HG03469 (cell line): Measurements from ENCODE around the gene LRRIQ4.

Experiments
- ATAC-seq: cut with Tn5 transposase; IDR thresholded peaks from one replicate; pipeline ENCODE4 v1.9.1; 2021; ENCODE audit warnings: mild to moderate bottlenecking, moderate library complexity, moderate number of reproducible peaks; ENCODE audit not compliant: unreplicated experiment

Gene LRRIQ4

DNA sequence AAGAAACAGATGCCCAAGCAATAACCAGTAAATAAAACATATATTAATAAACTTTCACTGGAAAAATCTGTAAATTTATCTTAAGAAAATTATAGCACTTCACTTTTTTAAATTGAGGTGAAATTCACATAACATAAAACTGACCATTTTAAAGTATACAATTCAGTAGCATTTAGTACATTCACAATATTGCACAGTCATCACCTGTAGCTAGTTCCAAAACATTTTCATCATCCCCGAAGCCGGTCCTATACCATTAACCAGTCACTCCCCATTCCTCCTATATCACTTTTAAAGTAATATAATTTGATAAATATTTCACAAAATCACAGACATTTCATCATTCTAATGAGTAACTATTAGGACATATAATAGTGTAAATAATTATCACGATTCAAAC is 8.0 kb upstream of the LRRIQ4 start:
- no peak for ATAC-seq

DNA sequence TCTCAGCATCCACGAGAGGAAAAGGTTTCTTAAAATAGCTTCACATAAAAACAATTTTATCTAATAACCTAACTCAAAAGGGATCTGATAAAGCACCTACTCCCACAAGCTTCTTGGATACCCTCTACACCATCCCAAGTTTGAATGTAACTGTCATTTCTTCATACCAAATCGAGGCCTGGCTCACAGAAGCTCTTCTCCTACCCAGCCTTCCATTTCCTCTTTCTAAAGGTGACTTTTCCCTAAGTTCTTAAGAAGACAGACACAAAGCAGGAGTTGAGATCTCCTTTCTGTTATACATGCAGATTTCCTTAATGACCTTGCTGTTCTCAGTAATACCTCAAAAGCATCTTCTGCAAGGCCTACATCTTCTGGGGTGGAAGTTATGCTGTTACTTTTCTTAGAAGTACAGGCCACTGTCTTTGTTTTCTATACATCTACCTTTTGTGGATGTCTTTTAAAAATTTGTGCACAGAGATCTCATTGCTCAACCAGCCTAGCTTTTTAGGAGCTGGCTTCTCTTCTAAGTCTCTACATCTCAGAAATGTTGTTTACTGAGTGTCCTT is 3.4 kb upstream of the LRRIQ4 start:
- ATAC-seq: no peak

DNA sequence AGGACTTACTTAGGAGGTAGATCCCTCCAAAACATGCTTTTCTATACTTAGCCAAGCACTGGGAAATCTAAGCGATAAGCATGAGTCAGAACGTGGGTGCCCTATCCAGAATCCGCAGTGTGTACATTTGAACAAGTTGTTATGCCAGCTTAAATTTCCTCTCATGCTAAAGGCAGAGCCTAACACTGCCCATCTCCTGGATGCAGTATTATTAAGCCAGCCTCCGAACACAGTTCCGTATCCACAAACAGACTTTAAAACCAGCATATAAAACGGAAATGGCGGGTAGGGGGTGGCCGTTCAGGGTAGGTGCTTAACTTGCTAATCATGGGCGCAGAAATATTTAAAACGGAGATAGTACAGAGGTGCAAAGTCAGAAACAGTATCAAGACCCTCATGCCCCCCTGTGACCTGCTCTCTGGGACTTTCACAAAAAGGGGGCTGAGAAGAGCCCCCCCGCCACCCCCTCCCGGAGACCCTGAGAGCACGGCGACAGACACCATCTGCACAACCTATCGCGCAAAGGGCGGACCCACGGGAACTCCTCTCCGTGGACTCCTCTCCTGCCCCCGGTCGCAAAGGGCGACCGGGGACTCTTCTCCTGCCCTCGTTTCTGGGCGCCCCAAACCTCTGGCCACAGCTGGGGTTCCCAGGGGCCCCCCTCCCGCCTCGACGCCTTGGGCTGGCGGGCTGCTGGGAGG is 889 bp upstream of the LRRIQ4 start:
- ATAC-seq: no peak

DNA sequence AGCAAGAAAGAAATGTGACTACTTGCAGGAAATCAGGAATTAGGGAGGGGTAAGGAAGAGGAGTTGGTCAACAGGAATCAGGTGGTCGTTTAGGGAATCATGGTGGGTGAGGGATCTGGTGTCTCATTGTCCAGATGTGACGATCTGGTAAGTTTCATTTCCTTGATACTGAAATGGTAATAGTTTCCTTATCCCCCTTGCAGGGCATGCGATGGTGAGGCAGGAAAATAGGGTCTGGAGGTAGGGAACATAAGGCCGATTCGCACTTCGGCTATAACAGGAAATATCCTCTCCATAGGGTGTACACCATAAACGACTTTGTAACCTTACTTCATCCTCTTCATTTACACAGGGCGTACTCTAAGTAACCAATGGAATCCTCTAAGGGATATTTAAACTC is 608 bp downstream of the LRRIQ4 start:
- ATAC-seq: no peak

DNA sequence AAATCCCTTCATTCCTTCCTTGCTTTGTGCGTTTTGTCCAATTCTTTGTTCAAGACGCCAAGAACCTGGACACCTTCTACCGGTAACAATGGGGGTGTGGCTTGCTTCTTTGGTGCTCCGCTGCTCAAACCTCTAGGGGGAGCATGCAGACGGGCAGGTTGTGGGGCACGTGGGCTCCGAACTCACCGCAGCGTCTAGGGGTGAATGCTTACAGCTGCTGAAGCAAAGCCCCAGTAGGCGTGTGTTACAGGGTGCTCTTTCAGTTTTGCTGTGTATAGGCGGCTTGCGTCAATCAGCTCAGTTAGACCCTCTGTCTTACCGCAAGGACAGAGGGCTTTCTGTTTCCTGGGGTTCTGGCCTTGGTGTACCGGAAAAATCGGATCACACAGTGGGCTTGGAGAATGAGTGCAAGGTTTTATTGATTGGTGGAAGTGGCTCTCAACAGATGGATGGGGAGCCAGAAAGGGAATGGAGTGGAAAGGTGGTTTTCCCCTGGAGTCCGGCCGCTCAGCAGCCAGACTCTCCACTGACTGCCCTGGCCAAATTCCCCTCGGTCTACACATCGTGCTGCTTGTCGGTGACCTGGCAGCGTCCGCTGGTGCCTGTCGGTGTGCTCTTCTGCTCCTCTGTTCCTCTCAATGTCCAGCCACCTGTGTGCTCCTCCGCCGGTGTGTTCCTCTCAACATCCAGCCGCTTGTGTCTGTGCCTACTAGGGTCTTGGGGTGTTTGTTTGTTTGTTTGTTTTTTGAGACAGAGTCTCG is 1.3 kb downstream of the LRRIQ4 start:
- peak; percentile 94 for ATAC-seq

DNA sequence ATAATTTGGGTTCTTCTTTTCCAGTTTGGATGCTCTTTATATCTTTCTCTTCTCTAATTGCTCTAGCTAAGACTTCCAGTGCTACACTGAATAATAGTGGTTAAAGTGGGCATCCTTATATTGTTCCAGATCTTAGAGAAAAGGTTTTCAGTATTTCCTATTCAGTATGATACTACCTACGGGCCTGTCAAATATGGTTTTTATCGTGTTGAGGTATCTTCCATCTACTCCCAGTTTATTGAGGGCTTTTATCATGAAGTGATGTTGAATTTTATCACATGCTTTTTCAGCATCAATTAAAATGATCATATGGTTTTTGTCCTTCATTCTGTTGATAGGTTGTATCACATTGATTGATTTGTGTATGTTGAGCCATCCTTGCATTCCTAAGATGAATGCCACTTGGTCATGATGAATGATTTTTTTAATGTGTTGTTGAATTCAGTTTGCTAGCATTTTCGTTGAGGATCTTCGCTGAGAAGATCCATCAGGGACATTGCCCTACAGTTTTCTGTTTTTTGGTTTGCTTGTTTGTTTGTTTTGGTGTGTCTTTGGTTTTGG is 3.0 kb downstream of the LRRIQ4 start:
- ATAC-seq: no peak

DNA sequence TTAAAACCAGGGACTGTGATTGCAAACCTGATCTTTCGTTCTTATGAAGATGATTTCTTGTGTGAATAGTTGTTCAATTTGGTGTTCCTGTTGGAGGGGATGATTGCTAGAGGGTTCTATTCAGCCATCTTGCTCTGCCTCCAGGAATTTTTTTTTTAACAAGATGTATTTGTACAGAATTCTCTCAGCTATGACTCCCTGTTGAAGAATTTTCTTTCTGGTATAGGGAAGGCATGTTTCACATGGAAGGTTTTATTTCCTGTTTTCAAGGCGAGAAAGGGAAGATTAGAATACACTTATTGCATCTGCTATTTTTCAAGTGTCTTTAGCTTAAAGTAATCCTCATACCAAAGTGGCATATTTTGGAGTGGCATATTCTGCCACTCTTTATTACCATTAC is 5.6 kb downstream of the LRRIQ4 start:
- no peak for ATAC-seq

DNA sequence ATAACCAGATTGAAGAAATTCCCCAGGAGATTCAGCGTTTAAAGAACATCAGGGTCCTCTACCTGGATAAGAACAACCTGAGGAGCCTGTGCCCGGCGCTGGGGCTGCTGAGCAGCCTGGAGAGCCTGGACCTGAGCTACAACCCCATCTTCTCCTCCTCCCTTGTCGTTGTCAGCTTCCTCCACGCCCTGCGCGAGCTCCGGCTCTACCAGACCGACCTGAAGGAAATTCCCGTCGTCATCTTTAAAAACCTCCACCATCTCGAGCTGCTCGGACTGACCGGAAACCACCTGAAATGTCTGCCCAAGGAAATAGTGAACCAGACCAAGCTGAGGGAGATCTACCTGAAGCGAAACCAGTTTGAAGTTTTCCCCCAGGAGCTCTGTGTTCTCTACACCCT is 9.4 kb downstream of the LRRIQ4 start:
- no peak for ATAC-seq

DNA sequence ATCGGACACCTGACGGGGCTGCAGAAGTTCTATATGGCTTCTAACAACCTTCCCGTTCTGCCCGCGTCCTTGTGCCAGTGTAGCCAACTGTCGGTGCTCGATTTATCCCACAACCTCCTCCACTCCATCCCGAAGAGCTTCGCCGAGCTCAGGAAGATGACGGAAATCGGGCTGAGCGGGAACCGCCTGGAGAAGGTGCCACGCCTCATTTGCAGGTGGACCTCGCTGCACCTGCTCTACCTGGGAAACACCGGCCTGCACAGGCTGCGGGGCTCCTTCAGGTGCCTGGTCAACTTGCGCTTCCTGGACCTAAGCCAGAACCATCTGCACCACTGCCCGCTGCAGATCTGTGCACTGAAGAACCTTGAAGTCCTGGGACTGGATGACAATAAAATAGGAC is 9.9 kb downstream of the LRRIQ4 start:
- ATAC-seq: no peak

DNA sequence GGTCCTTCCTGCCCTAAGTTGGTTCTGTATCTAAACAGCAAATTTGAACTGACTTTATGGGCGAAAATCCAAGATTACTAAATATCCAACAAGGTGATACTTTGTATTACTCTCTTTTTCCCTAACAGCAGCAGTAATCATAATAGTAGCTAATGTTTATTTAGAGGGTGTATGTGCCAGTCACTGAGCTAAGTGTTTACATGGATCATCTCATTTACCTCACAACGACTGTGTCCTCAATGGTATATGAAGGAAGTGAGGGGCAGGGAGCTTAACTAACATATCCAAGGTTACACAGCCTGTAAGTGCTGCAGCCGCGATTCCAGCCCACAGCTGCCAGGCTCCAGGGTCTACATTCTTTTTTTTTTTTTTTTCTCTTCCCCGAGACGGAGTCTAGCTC is 10.3 kb downstream of the LRRIQ4 start:
- no peak for ATAC-seq

DNA sequence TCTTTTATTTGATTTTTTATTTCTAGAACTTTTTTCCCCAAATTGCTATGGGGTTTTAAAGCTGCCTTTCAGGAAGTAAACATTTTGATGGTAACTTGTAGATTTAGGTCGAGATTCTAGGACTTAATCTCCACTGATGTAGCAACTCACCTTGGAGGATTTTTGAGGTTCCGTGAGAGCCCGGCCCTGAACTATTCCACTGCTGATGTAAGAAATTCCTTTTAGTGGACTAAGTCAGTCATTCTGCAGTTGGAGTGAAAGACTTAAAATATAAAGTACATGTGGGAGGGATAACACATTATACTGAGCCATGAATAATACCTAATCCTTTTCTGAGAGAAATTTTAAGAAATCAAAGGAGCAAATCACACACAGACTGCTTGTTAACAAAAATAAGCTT is 12.6 kb downstream of the LRRIQ4 start:
- no peak for ATAC-seq

DNA sequence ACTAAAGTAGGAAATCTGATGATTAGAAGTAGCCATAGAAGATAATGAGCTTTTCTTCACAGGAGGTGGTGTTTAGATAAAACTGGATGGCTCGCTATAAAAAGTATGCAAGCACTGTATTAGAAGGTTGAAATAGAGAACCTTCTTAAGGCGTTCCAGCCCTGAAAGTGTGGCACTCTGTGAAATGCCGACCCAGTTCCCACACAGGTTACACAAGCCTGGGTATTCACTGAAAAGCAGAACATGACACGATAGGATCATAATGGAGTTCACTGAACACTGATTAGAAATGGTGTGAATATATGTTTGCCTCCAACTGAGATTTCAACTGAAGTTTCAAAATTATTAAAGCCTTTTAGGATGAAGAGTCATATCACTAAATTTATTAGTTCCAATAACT is 15.0 kb downstream of the LRRIQ4 start:
- ATAC-seq: no peak

DNA sequence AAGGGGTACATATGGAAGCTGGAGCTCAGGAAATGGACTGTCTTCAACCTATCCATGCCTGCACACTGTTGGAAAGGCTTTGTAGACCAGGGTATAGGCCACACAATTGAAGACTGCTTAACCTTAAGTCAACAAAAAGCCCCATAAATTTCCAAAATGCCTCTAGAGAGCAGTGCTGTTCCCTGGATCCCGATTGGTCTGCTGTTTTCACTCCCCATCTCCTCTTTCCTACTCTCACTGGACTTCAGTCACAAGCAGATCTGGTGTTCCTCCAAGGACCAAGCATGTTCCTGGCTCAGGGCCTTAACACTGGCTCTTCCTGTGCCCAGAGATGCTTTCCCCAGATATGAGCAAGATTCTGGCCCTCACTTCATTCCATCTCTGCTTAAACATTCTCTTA is 22.9 kb downstream of the LRRIQ4 start:
- no peak for ATAC-seq

DNA sequence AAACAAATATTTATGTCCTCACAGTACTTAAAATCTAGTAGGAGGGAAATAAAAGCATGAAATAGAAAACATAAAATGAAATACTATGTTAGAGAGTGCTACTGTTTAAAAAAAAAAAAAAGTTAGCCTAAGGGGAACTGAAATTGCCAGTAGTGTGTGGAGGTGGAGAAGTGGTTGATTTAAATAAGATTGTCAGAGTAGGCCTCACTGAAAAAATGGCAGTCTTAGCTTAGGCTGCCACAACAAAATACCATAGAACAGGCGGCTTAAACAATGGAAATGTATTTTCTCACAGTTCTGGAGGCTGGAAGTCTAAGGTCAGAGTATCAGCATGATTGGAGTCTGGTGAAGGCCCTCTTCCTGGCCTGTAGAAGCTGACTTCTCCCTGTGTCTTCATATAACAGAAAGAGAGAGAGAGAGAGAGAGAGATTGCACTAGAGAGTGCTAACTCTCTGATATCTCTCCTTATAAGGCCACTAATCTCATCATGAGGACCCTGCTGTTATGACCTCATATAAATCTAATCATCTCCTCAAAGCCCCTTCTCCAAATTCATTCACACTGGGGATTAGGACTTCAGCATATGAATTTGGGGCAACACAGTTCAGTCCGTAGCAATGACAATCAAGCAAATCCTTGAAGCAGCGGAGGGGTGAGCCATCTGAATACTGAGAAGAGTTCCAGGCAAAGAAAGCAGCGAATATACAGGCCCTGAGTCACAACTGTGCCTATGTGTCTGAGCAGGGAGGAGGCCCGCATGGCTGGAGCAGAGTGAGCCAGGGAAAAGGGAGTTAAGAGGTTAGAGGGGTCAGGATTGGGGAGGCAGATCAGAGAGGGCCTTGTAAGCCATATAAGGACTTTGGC is 23.6 kb downstream of the LRRIQ4 start:
- peak; percentile 71 for ATAC-seq

DNA sequence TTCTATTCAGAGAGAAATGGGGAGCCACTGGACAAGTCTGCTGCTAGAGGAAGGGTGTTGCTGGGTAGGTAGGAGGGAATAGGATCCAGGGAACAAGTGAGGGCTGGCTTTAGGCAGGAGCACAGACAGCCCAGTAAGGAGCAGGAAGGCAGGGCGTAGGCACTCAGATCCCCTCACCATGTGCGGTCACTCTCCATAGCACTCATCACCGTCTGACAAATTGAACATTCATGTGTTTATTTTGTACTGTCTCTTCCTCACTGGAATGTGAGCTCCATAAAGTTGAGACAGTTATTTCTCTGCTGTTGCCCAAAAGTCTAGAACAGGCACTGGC is 24.2 kb downstream of the LRRIQ4 start:
- ATAC-seq: no peak

DNA sequence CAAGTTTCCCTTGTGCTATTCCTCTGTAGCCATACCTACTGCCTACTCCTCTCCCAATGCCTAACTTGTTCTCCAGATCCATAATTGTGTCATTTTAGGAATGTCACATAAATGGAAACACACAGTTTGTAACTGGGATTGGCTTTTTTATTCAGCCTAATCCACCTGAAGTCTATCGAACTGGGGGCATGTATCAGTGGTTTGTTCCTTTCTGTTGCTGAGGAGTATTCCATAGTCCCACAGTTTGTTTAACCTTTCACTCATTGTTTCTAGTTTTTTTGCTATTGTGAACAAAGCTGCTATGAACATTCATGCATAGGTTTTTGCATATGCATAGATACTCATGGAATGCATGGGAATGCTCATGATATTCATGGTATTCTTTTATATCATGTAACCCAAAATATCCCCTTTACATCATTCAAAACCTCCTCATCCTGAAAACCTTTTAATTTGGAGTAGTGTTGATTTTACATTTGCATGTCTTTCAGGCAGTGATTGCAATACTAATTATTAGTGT is 25.9 kb downstream of the LRRIQ4 start:
- no peak for ATAC-seq

DNA sequence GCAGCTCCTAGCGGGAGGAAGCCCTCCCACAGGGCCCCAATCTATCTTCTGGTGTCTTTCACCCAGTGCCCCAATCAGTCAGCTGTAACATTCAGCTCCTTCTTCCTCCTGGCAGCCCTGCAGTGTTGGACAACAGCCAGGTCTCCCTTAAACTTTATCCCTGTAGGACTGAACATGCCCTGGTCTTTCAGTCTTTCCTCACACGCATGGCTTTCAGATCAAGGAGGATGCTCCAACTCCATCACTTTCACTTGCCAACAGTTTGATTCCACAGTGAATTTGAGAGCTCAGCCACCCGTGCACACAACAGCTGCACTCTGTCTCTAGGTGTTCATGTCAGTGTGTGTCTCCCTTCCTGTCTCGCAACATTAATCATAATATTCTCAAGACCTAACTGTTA is 28.5 kb downstream of the LRRIQ4 start:
- ATAC-seq: peak; percentile 74

DNA sequence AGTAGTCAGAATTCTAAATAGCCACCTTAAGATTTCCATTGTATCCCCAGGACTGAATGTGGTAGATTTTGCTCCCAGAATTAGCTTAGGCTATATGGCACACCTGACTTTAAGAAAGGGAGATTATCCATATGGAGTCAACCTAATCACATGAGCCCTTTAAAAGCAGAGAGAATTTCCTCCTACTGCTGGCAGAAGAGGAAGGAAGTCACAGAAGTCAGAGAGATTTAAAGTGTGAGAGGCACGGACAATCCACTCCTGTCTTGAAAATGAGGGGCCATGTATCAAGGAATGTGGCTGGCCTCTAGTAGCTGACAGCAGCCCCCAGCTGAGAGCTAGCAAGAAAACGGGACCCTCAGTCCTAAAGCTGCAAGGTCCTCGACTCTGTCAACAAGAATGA is 30.3 kb downstream of the LRRIQ4 start:
- ATAC-seq: no peak

DNA sequence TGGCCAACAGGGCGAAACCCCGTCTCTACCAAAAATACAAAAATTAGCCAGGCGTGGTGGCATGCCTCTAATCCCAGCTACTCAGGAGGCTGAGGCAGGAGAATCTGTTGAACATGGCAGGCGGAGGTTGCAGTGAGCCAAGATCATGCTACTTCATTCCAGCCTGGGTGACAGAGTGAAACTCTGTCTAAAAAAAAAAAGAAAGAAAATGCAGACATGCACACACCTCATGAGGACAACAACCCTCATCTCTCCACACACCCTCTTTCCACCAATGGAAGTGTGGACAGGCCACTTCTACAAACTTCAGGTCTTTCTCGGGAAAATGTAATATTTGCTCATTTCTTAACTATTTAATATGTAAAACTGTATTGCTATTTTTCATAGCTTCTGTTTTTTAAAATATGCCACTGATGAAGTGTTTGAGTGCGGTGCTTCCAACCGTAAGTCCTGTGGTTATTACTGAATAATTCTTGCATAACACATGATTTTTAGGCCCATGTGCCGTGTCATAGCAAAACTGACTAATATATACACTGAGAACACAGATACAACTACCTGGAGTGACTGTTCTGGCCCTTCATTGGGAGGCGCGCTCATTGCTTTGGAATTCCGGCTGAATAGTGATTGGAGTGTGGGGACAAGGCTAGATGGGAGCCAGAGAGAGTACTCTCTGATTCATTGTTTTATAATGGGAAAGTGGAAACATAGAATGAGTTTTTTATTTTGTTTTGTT is 34.0 kb downstream of the LRRIQ4 start:
- ATAC-seq: peak; percentile 97

DNA sequence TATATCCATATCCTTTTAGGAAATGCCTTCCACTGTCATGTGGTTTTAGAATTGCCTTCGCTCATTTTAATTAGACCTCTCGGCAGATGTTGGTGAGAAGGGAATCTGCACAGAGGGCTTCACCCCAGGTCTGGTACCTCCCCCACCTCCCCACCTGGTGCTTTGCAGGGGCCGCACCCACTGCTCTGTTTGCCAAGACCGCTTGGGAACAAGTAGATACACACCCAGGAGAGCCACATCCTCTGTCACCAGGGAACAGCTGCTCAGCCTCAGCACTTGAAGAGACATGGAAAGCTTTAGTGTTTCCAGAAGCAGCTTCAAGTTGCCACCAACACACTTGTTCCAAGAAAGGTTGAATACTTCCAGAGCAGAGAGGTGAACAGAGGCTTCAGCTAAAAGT is 35.2 kb downstream of the LRRIQ4 start:
- no peak for ATAC-seq
